DND-41 (cell line): Measurements from ENCODE around the gene CNBD2.
A peak's percentile ranks its signal among the peaks of the same experiment; 100 is the strongest.
"Not testable (repeated sequence)": the region's sequence is repeated elsewhere in the genome, so short reads cannot be mapped to it uniquely, and the experiment has no call there.

Experiments
- ATAC-seq: fragments of 200-7000 bp; cut with Tn5 transposase; 3 replicates; pipeline ENCODE4 v1.9.1; 2021; ENCODE audit warnings: low read depth; ENCODE audit not compliant: insufficient read depth
- DNase-seq: peaks from one replicate; pipeline ENCODE4 v3.0.0-alpha.2; 2020
- H2AFZ ChIP-seq: 2 replicates; pipeline ENCODE4 v1.6.0; 2012; ENCODE audit warnings: low read depth, low read length
- H3K27ac ChIP-seq: 2 replicates; pipeline ENCODE4 v1.5.1; 2012; ENCODE audit warnings: low read length, inconsistent platforms
- H3K27me3 ChIP-seq: fragments of 200-600 bp; sonication (generic); 2 replicates; pipeline ENCODE4 v1.6.0; 2012; ENCODE audit warnings: low read length, mild to moderate bottlenecking, inconsistent platforms; ENCODE audit not compliant: insufficient read depth, poor library complexity
- H3K36me3 ChIP-seq: 2 replicates; pipeline ENCODE4 v1.5.1; 2012; ENCODE audit warnings: low read length, inconsistent platforms; ENCODE audit not compliant: insufficient read depth
- H3K4me1 ChIP-seq: 2 replicates; pipeline ENCODE4 v1.5.1; 2012; ENCODE audit warnings: mild to moderate bottlenecking, low read length; ENCODE audit not compliant: insufficient read depth
- H3K4me2 ChIP-seq: 2 replicates; pipeline ENCODE4 v1.6.0; 2012; ENCODE audit warnings: mild to moderate bottlenecking, moderate library complexity, low read length, inconsistent platforms; ENCODE audit not compliant: insufficient read depth
- H3K4me3 ChIP-seq, 2 experiments: fragments of 200-600 bp in 1 of 2; shearing (Covaris generic) in 1 of 2; 2 replicates each; pipeline ENCODE4 v1.5.1; 2012 to 2016; ENCODE audit warnings: inconsistent platforms in 2 of 2, low read length in 2 of 2, mild to moderate bottlenecking in 2 of 2, low read depth in 1 of 2, moderate library complexity in 1 of 2
- H3K79me2 ChIP-seq: 2 replicates; pipeline ENCODE4 v1.6.0; 2012; ENCODE audit warnings: low read length, inconsistent platforms; ENCODE audit not compliant: insufficient read depth
- H3K9ac ChIP-seq: 2 replicates; pipeline ENCODE4 v1.6.0; 2012; ENCODE audit warnings: low read depth, mild to moderate bottlenecking, inconsistent platforms, low read length, moderate library complexity
- H3K9me3 ChIP-seq: 2 replicates; pipeline ENCODE4 v1.5.1; 2012; ENCODE audit warnings: low read length, moderate library complexity, mild to moderate bottlenecking, inconsistent platforms; ENCODE audit not compliant: insufficient read depth, severe bottlenecking
- H4K20me1 ChIP-seq: 2 replicates; pipeline ENCODE4 v1.6.0; 2012; ENCODE audit warnings: low read length; ENCODE audit not compliant: insufficient read depth
- CTCF ChIP-seq: IDR thresholded peaks from 2 replicates; pipeline ENCODE4 v1.5.1; 2012; ENCODE audit warnings: borderline replicate concordance, low read length, moderate library complexity, mild to moderate bottlenecking; ENCODE audit not compliant: poor library complexity, severe bottlenecking; ENCODE audit errors: extremely low read depth
- EZH2 ChIP-seq: IDR thresholded peaks from 3 replicates; pipeline ENCODE4 v1.6.1; 2012; ENCODE audit warnings: borderline replicate concordance, low read depth, mild to moderate bottlenecking, moderate library complexity, low read length, inconsistent platforms; ENCODE audit not compliant: severe bottlenecking

CNBD2 gene

GRCh38 chr20:35947489-35947888 lies 20.9 kb upstream of the CNBD2 start:
- H2AFZ ChIP-seq: no peak overlapping the region
- ATAC-seq (peak; percentile 76), DNase-seq (peak; percentile 52)
- peaks cover 2% of the 10 kb centered on the region; the same call in 1 of the 2 replicates for H4K20me1 ChIP-seq
- H3K4me1 ChIP-seq: peaks cover 9% of the 10 kb centered on the region
- no peak overlapping the region for H3K4me2 ChIP-seq
- H3K27me3 ChIP-seq: no peaks in the 10 kb centered on the region
- H3K4me3 ChIP-seq: no peak overlapping the region
- H3K79me2 ChIP-seq: peaks cover 10% of the 10 kb centered on the region
- H3K27ac ChIP-seq: no peak overlapping the region
- no peak overlapping the region for H3K9ac ChIP-seq
- H3K36me3 ChIP-seq: peaks cover 61% of the 10 kb centered on the region
- H3K9me3 ChIP-seq: no peaks in the 10 kb centered on the region
- no peak for TF ChIP-seq EZH2
- TF ChIP-seq CTCF: peak; percentile 77

DNA sequence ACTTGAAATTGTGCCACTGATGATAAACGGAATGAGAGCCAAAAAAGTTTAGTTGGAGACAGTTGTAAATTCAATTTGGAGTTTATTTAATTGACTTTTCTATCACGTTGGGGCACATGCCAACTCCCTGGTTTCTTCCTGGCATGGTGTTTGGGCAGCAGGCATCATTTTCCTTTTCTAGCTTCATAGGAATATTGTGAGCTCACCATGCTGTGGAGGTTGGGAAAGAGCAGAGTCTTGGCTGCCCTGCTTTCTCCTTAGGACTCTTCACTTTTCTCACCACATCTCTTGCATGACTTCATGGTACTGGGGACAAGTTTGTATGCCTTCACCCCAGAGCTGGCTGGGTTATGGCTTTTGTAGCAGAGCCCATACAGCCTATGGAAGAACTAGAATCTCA lies 20.5 kb upstream of the CNBD2 start:
- TF ChIP-seq CTCF (no peak), EZH2 (no peak)
- Histone ChIP-seq H3K79me2 (peaks cover 14% of the 10 kb centered on the region), H3K27ac (no peak overlapping the region), H3K9ac (no peak overlapping the region), H3K36me3 (peaks cover 61% of the 10 kb centered on the region), H2AFZ (no peak overlapping the region), H3K4me2 (no peak overlapping the region), H3K9me3 (no peaks in the 10 kb centered on the region), H4K20me1 (peaks cover 6% of the 10 kb centered on the region), H3K27me3 (no peaks in the 10 kb centered on the region), H3K4me3 (no peak overlapping the region), H3K4me1 (peaks cover 13% of the 10 kb centered on the region)
- DNase-seq (no peak), ATAC-seq (no peak)

DNA sequence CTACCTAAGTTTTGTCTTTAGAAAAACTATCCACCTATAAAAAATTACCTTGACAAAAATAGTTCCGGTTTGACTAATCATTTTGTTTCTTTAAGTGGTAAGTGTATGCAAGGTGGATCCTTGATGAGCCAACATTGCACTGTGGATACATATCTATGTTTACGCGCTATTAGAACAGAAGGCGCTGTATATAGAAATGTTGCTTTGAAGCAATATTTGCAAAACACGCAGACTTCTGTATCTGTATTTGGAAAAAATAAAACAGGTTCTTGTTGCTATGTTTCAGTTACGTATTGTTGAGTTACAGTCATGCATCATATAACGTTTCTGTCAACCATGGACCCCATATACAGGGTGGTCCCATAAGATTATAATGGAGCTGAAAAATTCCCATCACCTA lies 18.3 kb upstream of the CNBD2 start:
- DNase-seq: no peak
- H3K4me2 ChIP-seq: no peak overlapping the region
- H3K4me1 ChIP-seq: peaks cover 19% of the 10 kb centered on the region
- no peak for ATAC-seq
- TF ChIP-seq CTCF (no peak), EZH2 (no peak)
- H3K9ac ChIP-seq: no peak overlapping the region
- H3K4me3 ChIP-seq: no peak overlapping the region
- H3K36me3 ChIP-seq: peaks cover 46% of the 10 kb centered on the region
- H3K9me3 ChIP-seq: no peaks in the 10 kb centered on the region
- H3K27me3 ChIP-seq: no peaks in the 10 kb centered on the region
- H2AFZ ChIP-seq: no peak overlapping the region
- peaks cover 32% of the 10 kb centered on the region for H3K79me2 ChIP-seq
- no peak overlapping the region for H3K27ac ChIP-seq
- H4K20me1 ChIP-seq: peaks cover 13% of the 10 kb centered on the region

GRCh38 chr20:35952080-35952479 lies 16.3 kb upstream of the CNBD2 start:
- ATAC-seq, H3K27me3 ChIP-seq, H2AFZ ChIP-seq, H3K27ac ChIP-seq, DNase-seq, H3K9me3 ChIP-seq: not testable (repeated sequence)
- peaks cover 29% of the 10 kb centered on the region for H3K4me1 ChIP-seq
- peak overlapping the region; percentile 67 for H3K4me2 ChIP-seq
- H3K79me2 ChIP-seq: peaks cover 38% of the 10 kb centered on the region
- peaks cover 34% of the 10 kb centered on the region for H3K36me3 ChIP-seq
- H3K9ac ChIP-seq: peak overlapping the region; percentile 90; the same call in 1 of the 2 replicates
- peak overlapping the region in 1 of 2 experiments; percentile 75; a peak in 1 of 4 replicates for H3K4me3 ChIP-seq
- H4K20me1 ChIP-seq: peaks cover 13% of the 10 kb centered on the region
